Stimulated activated CD4-positive, alpha-beta T cell treated with anti-CD3 and anti-CD28 coated beads, Interleukin-12 subunit alpha, Interleukin-12 subunit beta, amount 100 ng/mL, for 4 hours (primary cell): ENCODE results near the gene ATXN1.
"Not testable (repeated sequence)": the region's sequence is repeated elsewhere in the genome, so short reads cannot be mapped to it uniquely, and the experiment has no call there.

Experiments used
- DNase-seq: peaks from one replicate; pipeline ENCODE4 v3.0.0-alpha.2; 2020

ATXN1 gene

GRCh38 chr6:16430391-16431089 is 330.7 kb downstream of the ATXN1 start:
- DNase-seq: no peak

DNA sequence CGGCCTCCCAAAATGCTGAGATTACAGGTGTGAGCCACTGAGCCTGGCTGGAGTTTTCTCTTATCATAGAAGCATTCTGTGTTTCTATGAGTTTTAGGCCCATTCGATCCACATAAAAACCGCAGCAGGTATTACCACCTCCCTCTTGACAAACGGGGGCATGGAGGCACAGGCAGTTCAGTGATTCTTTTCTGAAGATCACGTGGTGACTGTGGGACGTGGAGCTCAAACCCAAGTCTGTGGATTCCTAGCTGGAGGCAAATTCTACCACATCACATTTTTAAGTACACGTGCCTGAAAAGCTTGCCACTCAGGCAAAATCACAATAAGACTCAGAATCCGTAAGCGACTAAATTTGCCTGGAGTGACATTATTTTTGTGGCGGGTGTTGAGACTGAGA is 331.6 kb downstream of the ATXN1 start:
- no peak for DNase-seq

DNA sequence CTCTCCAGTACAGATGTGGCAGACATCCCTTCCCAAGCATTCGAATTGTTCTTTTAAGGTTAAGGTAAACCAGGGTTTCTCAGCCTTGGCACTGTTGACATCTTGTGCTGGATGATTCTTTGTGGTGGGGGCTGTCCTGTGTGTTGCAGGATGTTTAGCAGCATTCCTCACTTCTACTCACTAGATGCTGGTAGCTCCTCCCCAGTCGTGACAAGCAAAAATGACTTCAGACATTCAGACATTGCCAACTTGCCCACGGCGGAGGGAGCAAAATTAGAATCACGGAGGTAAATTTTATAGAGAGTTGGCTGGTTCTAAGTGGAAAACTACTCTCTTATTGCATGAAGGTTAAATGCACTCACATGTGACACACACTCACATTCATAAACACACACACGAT is 334.1 kb downstream of the ATXN1 start:
- DNase-seq: no peak

GRCh38 chr6:16425881-16426615 is 335.2 kb downstream of the ATXN1 start:
- no peak for DNase-seq

DNA sequence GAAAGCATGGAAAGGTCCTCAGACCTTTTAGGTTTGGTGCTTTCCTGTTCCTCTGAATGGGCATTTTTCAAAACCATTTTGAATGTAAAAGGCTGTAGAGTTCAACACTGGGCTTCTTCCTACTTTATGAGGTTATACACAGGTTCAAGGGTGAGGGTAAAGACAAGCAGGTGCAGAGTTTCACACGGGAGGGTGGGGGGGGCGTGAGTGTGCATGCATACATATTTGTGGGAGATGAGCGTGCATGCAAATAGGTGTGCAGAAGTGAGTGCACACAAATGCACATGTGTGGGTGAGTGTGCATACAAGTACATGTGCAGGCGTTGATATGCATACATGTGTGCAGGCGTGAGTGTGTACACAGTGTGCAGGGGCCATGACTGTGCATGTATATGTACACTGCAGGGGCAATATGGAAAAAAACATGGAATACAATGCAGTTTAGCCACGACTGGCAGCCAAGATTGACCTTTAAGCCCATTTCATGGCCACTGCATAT is 339.7 kb downstream of the ATXN1 start:
- DNase-seq: no peak

GRCh38 chr6:16420715-16421461 is 340.4 kb downstream of the ATXN1 start:
- peak; percentile 30 for DNase-seq

DNA sequence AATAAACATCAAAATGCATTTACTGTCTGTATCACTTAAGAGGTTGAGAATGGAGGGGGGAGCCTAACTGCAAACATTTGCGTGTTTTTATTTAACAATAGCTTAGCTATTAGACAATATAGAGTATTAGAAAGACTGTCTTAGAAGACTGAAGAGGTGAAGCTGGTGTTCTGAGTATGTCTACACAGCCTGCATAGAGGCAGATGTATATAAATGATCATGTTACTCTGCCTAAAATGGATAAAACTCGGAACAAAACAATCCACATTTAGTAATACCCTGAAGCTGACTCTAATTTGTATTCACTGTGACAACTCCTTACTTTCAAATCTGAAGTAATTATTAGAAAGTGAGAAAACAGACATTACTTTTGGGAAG is 340.9 kb downstream of the ATXN1 start:
- DNase-seq: no peak

- no peak for DNase-seq
Observed at GRCh38 chr6:16419636-16420336, 341.5 kb downstream of the ATXN1 start.

GRCh38 chr6:16418151-16418550 is 343.1 kb downstream of the ATXN1 start:
- no peak for DNase-seq

- DNase-seq: no peak
Observed at GRCh38 chr6:16415677-16416076, 345.6 kb downstream of the ATXN1 start.

DNA sequence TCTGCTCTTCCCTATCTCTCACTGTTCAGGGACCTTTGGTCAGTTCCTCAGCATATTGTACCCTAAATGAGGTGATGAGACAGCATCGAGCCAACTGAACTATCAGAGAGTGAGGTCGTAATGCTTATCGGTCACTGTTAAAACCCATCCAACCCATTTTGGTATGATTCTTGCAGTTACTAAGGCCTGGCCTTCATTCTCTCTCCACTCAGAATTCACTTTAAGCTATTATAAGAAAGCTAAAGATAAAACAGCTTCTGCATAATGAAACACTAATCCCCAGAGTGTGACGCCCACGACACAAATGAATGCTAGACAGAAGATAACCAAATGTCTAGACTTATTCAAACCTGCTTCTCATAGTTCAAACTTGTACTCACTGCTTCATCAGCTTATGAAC is 347.1 kb downstream of the ATXN1 start:
- DNase-seq: no peak

DNA sequence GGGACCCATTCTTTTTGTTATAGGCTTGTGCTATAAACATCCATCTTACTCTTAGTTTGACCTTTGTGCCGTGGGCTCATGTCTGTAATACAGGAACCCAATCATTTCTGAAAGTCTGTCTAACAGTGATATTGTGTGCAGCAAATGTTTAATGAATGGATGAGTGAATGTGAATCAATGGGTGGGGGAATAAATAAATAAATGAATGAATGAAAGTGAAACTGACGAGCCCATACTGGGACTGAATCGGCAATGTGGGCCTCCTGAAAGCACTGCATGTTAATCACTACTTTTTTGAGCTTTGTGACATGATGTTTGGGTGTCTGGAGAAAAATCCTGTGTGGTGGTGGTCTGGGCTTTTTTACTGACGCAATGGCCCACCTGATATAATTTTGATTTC is 347.9 kb downstream of the ATXN1 start:
- no peak for DNase-seq

DNA sequence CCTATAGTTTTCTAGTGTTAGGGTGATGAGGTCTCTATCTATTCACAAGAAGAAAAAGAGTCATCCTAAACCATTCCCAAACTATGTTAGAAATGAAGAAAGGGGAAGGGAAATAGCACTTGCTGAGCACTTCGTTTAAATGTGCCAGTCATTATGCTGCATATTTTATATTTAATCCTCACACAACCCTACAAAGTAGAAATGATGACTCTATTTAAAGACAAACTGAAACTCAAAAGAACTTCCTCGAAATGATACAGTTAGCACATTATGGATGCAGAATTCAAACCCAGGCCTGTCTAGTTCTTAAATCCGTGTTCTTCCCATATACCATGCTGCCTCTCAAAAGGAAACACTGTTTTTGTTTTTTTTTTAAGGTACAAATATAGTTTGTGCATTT is 348.3 kb downstream of the ATXN1 start:
- DNase-seq: no peak

DNA sequence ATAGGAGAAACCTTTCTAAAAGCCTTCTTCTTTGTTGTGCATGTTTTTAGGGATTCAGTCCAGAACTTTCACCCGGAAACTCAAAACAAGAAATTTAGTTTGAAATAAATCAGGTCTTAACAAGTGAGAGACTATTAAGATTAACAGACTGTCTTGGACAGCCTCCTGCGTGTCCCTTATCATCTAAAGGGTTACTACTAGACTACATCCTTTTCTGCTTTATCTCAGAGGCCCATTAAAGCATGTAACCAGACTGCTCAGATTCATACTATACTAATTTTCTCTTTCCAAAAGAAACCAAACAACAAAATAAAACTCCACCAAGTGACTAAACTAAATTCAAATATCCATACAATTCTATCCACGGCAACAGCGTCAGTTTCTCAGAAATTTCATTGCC is 349.1 kb downstream of the ATXN1 start:
- no peak for DNase-seq

- DNase-seq: peak; percentile 38
Observed at GRCh38 chr6:16409531-16410441, 351.5 kb downstream of the ATXN1 start.

DNA sequence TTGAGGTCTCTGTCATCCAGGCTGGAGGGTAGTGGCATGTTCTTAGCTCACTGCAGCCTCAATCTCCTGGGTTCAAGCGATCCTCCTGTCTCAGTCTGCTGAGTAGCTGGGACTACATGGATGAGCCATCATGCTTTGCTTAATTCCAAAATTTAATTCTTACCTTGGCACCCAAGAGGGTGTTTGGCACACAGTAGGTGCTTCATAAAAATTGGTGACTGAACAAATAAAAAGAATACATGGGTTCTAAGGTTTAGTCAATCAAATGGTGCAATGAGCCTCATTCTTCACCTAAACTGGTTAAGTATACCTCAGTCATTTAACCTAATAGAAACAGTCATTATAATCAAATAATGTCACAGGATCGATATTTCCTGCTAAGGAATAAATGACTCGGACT is 352.5 kb downstream of the ATXN1 start:
- no peak for DNase-seq

DNA sequence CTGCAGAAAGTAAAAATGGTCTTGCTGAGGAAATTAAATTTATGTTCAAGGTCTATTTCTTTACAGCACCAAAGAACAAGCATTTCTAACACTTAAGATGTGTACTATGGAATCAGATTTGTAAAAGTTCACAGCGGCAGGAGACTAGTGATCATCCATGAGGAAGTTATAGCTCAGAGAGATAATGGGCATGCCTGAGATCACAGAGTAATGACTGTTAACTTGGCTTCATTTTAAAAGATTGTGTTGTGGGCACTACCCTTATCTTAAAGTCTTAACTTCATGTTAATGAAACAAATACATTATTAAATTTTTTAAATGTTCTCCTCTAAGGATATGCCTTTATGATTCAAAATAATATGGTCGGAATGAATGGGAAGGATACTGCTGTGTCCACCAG is 354.3 kb downstream of the ATXN1 start:
- DNase-seq: no peak

- DNase-seq: not testable (repeated sequence)
Observed at GRCh38 chr6:16406538-16406937, 354.7 kb downstream of the ATXN1 start.

- no peak for DNase-seq
Observed at GRCh38 chr6:16405375-16405774, 355.9 kb downstream of the ATXN1 start.

- no peak for DNase-seq
Observed at GRCh38 chr6:16404456-16404855, 356.8 kb downstream of the ATXN1 start.

DNA sequence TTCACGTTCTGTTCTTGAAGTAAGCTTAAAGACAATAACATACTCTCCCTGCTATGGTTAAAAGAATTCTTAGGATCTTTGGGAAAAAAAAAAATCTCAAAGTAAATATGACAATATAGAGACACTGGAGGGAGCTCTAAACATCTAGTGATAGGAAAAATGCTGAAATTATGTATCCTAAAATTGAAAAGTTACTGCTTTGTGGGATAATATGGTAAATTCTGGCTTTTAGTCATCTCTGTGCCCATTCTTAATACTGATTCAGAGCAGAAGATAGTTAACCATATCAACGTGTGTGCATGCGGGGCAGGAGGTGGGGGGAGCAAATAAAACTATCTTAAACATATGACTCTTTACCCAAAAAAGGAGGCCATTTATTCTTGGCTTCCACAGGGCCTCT is 357.4 kb downstream of the ATXN1 start:
- DNase-seq: no peak

GRCh38 chr6:16402581-16402900 is 358.7 kb downstream of the ATXN1 start:
- no peak for DNase-seq
